Chondrocyte (in vitro differentiated cells): ENCODE data around the gene CAPN5. TPM values are rescaled to one million over a fixed set of nuclear protein-coding genes. Genes with fewer than 3 reads are reported as not detected.
"Not testable (repeated sequence)": the region's sequence is repeated elsewhere in the genome, so short reads cannot be mapped to it uniquely, and the experiment has no call there.

Experiments used
- DNase-seq: peaks from one replicate; pipeline ENCODE4 v3.0.0; 2021; ENCODE audit warnings: mixed read lengths, low spot score
- H3K27ac Mint-ChIP-seq: one replicate; pipeline ENCODE4 v1.8.0; 2021; ENCODE audit warnings: mild to moderate bottlenecking, moderate library complexity, mixed read lengths; ENCODE audit not compliant: unreplicated experiment
- H3K27me3 Mint-ChIP-seq: 2 replicates; pipeline ENCODE4 v1.8.0; 2021; ENCODE audit warnings: low read depth, mixed read lengths
- H3K36me3 Mint-ChIP-seq: 2 replicates; pipeline ENCODE4 v1.8.0; 2021; ENCODE audit warnings: low read depth, mixed read lengths
- H3K4me1 Mint-ChIP-seq: 2 replicates; pipeline ENCODE4 v1.8.0; 2021; ENCODE audit warnings: low read depth, mild to moderate bottlenecking, mixed read lengths
- H3K4me3 Mint-ChIP-seq: one replicate; pipeline ENCODE4 v1.8.0; 2021; ENCODE audit warnings: mild to moderate bottlenecking, moderate library complexity, mixed read lengths; ENCODE audit not compliant: unreplicated experiment
- H3K9me3 Mint-ChIP-seq: 2 replicates; pipeline ENCODE4 v1.8.0; 2021; ENCODE audit warnings: low read depth, mixed read lengths
- CTCF ChIP-seq: fragments of 200-600 bp; sonication (generic); IDR thresholded peaks from 2 replicates; pipeline ENCODE4 v1.5.0; 2021; ENCODE audit warnings: antibody characterized with exemption, mild to moderate bottlenecking, moderate library complexity
- total RNA-seq: library from RNA; stranded (reverse); gene quantifications from 3 replicates; pipeline ENCODE4 v1.2.1, GENCODE V29; 2021

The CAPN5 gene
- total RNA-seq, 1 donor from 2014 or later = 11.9 TPM

- H3K4me1 Mint-ChIP-seq = no peaks in the 10 kb centered on the region
- H3K27me3 Mint-ChIP-seq = no peaks in the 10 kb centered on the region
- H3K27ac Mint-ChIP-seq = no peak overlapping the region
- no peaks in the 10 kb centered on the region for H3K9me3 Mint-ChIP-seq
- no peaks in the 10 kb centered on the region for H3K36me3 Mint-ChIP-seq
- peak; percentile 41 for DNase-seq
- TF ChIP-seq CTCF = no peak
- H3K4me3 Mint-ChIP-seq = no peak overlapping the region
Measured at GRCh38 chr11:77093987-77094840, 27.4 kb downstream of the CAPN5 start.

GRCh38 chr11:77094841-77095365 lies 28.1 kb downstream of the CAPN5 start:
- TF ChIP-seq CTCF = no peak
- Mint-ChIP-seq H3K4me3 (no peak overlapping the region), H3K9me3 (no peaks in the 10 kb centered on the region), H3K36me3 (no peaks in the 10 kb centered on the region), H3K27me3 (no peaks in the 10 kb centered on the region), H3K4me1 (no peaks in the 10 kb centered on the region), H3K27ac (no peak overlapping the region)
- peak; percentile 81 for DNase-seq

- H3K4me3 Mint-ChIP-seq = no peak overlapping the region
- no peak overlapping the region for H3K27ac Mint-ChIP-seq
- DNase-seq = peak; percentile 75
- no peaks in the 10 kb centered on the region for H3K36me3 Mint-ChIP-seq
- TF ChIP-seq CTCF = no peak
- H3K27me3 Mint-ChIP-seq = no peaks in the 10 kb centered on the region
- no peaks in the 10 kb centered on the region for H3K9me3 Mint-ChIP-seq
- H3K4me1 Mint-ChIP-seq = no peaks in the 10 kb centered on the region
Measured at GRCh38 chr11:77095551-77096490, 29.1 kb downstream of the CAPN5 start.

GRCh38 chr11:77096591-77097019 lies 29.8 kb downstream of the CAPN5 start:
- no peaks in the 10 kb centered on the region for H3K36me3 Mint-ChIP-seq
- no peaks in the 10 kb centered on the region for H3K4me1 Mint-ChIP-seq
- no peaks in the 10 kb centered on the region for H3K9me3 Mint-ChIP-seq
- peak; percentile 53 for DNase-seq
- TF ChIP-seq CTCF = no peak
- H3K4me3 Mint-ChIP-seq = no peak overlapping the region
- H3K27me3 Mint-ChIP-seq = no peaks in the 10 kb centered on the region
- no peak overlapping the region for H3K27ac Mint-ChIP-seq

- H3K9me3 Mint-ChIP-seq, H3K27ac Mint-ChIP-seq, H3K4me3 Mint-ChIP-seq, H3K27me3 Mint-ChIP-seq, DNase-seq, H3K36me3 Mint-ChIP-seq, H3K4me1 Mint-ChIP-seq: not testable (repeated sequence)
Measured at GRCh38 chr11:77097180-77097579, 30.4 kb downstream of the CAPN5 start.
